Dedifferentiated amniotic fluid mesenchymal stem cell (primary cell): Measurements from ENCODE around the gene ARHGAP27.

Source experiments
- DNase-seq: peaks from one replicate; pipeline ENCODE4 v3.0.0-alpha.2; 2016; ENCODE audit errors: extremely low spot score

Gene ARHGAP27

GRCh38 chr17:45430738-45431530 lies 1.7 kb downstream of the ARHGAP27 start:
- no peak for DNase-seq

- no peak for DNase-seq
Measured at GRCh38 chr17:45430006-45430737, 2.5 kb downstream of the ARHGAP27 start.

GRCh38 chr17:45429339-45430005 lies 3.2 kb downstream of the ARHGAP27 start:
- no peak for DNase-seq

- no peak for DNase-seq
Measured at GRCh38 chr17:45428931-45429338, 3.7 kb downstream of the ARHGAP27 start.

GRCh38 chr17:45428050-45428617 lies 4.5 kb downstream of the ARHGAP27 start:
- peak; percentile 40 for DNase-seq

- DNase-seq, result no peak
Measured at GRCh38 chr17:45427181-45427835, 5.4 kb downstream of the ARHGAP27 start.

- DNase-seq, result no peak
Measured at GRCh38 chr17:45426561-45426960, 6.1 kb downstream of the ARHGAP27 start.

GRCh38 chr17:45425984-45426413 lies 6.7 kb downstream of the ARHGAP27 start:
- DNase-seq, result no peak

- no peak for DNase-seq
Measured at GRCh38 chr17:45425125-45425983, 7.3 kb downstream of the ARHGAP27 start.

- no peak for DNase-seq
Measured at GRCh38 chr17:45424769-45425124, 7.9 kb downstream of the ARHGAP27 start.

- DNase-seq, result no peak
Measured at GRCh38 chr17:45423975-45424335, 8.7 kb downstream of the ARHGAP27 start.

GRCh38 chr17:45423304-45423974 lies 9.2 kb downstream of the ARHGAP27 start:
- no peak for DNase-seq

- DNase-seq, result no peak
Measured at GRCh38 chr17:45414990-45415881, 17.4 kb downstream of the ARHGAP27 start.

GRCh38 chr17:45413498-45413923 lies 19.2 kb downstream of the ARHGAP27 start:
- no peak for DNase-seq

GRCh38 chr17:45411348-45412105 lies 21.1 kb downstream of the ARHGAP27 start:
- no peak for DNase-seq

GRCh38 chr17:45410144-45411091 lies 22.3 kb downstream of the ARHGAP27 start:
- no peak for DNase-seq

- no peak for DNase-seq
Measured at GRCh38 chr17:45409659-45410076, 23.0 kb downstream of the ARHGAP27 start.
